A549 (cell line): ENCODE data around the gene CHCHD6. TPM values are rescaled to one million over a fixed set of nuclear protein-coding genes. Genes with fewer than 3 reads are reported as not detected.

ENCODE experiments used
- ATAC-seq, 2 experiments: fragments of 200-7000 bp in 1 of 2; fragments of >200 bp in 1 of 2; cut with Nextera tagmentation in 1 of 2; cut with Tn5 transposase in 1 of 2; 3 replicates each; pipeline versions ENCODE4 v1.8.0 to v1.9.1; 2018 to 2020; ENCODE audit warnings: mild to moderate bottlenecking in 1 of 2, moderate library complexity in 1 of 2
- CTCF ChIA-PET: fragments of 300-600 bp; sonication (Branson Sonifier 250); formaldehyde crosslinking; extraction: SDS; loops from one replicate; lab custom pipeline; 2021; ENCODE audit warnings: antibody characterized with exemption, inconsistent platforms; lab: Yijun Ruan, JAX
- POLR2A ChIA-PET: fragments of 350-600 bp; formaldehyde crosslinking; extraction: SDS; loops from one replicate; lab custom pipeline; 2021; ENCODE audit warnings: antibody characterized with exemption, inconsistent platforms; lab: Yijun Ruan, JAX
- DNase-seq, 2 experiments: peaks; one replicate each; pipeline versions ENCODE4 v3.0.0 to v3.0.0-alpha.2; 2011 to 2016; ENCODE audit warnings: low read depth in 1 of 2, low spot score in 1 of 2
- FAIRE-seq: peaks from 2 replicates; lab custom pipeline; 2011; peaks lifted over from hg19 to GRCh38; lab: Jason Lieb, UNC
- H3K27ac ChIP-seq, 2 experiments: fragments of >200 bp; sonication (Bioruptor Twin); formaldehyde crosslinking; 3 replicates each; pipeline ENCODE4 v1.5.1; 2016 to 2017
- H3K4me1 ChIP-seq: fragments of >200 bp; sonication (Bioruptor Twin); formaldehyde crosslinking; 3 replicates; pipeline ENCODE4 v1.6.1; 2016
- H3K4me2 ChIP-seq: fragments of >200 bp; sonication (Bioruptor Twin); formaldehyde crosslinking; 3 replicates; pipeline ENCODE4 v1.6.1; 2016
- H3K4me3 ChIP-seq: fragments of >200 bp; sonication (Bioruptor Twin); formaldehyde crosslinking; 3 replicates; pipeline ENCODE4 v1.5.1; 2016
- H3K9me3 ChIP-seq: fragments of >200 bp; sonication (Bioruptor Twin); formaldehyde crosslinking; 3 replicates; pipeline ENCODE4 v1.6.1; 2016
- ATOH8 ChIP-seq: fragments of 250-450 bp; sonication (Bioruptor Pico); IDR thresholded peaks from 2 replicates; pipeline ENCODE4 v1.5.0; 2020; ENCODE audit warnings: low read depth, mild to moderate bottlenecking, moderate library complexity
- BHLHE40 ChIP-seq: IDR thresholded peaks from 2 replicates; pipeline ENCODE4 v1.6.1; 2012; ENCODE audit warnings: low read depth, low read length, inconsistent platforms
- CBX2 ChIP-seq: fragments of 200-600 bp; sonication (generic); IDR thresholded peaks from 2 replicates; pipeline ENCODE4 v1.6.1; 2016; ENCODE audit warnings: low read depth, mild to moderate bottlenecking, borderline replicate concordance
- CBX8 ChIP-seq: fragments of 200-600 bp; sonication (generic); IDR thresholded peaks from 2 replicates; pipeline ENCODE4 v1.6.1; 2016
- CHD2 ChIP-seq: fragments of 150-350 bp; IDR thresholded peaks from 2 replicates; pipeline ENCODE4 v1.6.1; 2014; ENCODE audit warnings: low read length; ENCODE audit not compliant: partially characterized antibody
- CTCF ChIP-seq: fragments of >200 bp; sonication (Bioruptor Twin); formaldehyde crosslinking; IDR thresholded peaks from 3 replicates; pipeline ENCODE4 v1.5.1; 2016
- EHMT2 ChIP-seq: fragments of 200-600 bp; sonication (generic); IDR thresholded peaks from 2 replicates; pipeline ENCODE4 v1.6.1; 2016; ENCODE audit warnings: antibody characterized with exemption, low read depth, mild to moderate bottlenecking, moderate library complexity
- FOSB ChIP-seq: fragments of 250-450 bp; sonication (Bioruptor Pico); IDR thresholded peaks from 2 replicates; pipeline ENCODE4 v1.5.0; 2020; ENCODE audit warnings: mild to moderate bottlenecking, moderate library complexity
- HOXA7 ChIP-seq: fragments of 250-450 bp; sonication (Bioruptor Pico); IDR thresholded peaks from 2 replicates; pipeline ENCODE4 v1.5.0; 2020; ENCODE audit warnings: mild to moderate bottlenecking, moderate library complexity
- HOXB5 ChIP-seq: fragments of 250-450 bp; sonication (Bioruptor Pico); IDR thresholded peaks from 2 replicates; pipeline ENCODE4 v1.5.0; 2020; ENCODE audit warnings: mild to moderate bottlenecking, moderate library complexity
- JUNB ChIP-seq: fragments of >200 bp; sonication (Bioruptor Twin); formaldehyde crosslinking; IDR thresholded peaks from 2 replicates; pipeline ENCODE4 v1.6.1; 2016
- KDM1A ChIP-seq: fragments of 200-600 bp; sonication (generic); IDR thresholded peaks from 2 replicates; pipeline ENCODE4 v1.6.1; 2016; ENCODE audit warnings: low read depth, mild to moderate bottlenecking
- MAFK ChIP-seq: fragments of 450-650 bp; IDR thresholded peaks from 2 replicates; pipeline ENCODE4 v1.6.1; 2014; ENCODE audit not compliant: partially characterized antibody
- MAX ChIP-seq: IDR thresholded peaks from 2 replicates; pipeline ENCODE4 v1.6.1; 2012
- MAZ ChIP-seq: fragments of 150-350 bp; IDR thresholded peaks from 2 replicates; pipeline ENCODE4 v1.6.1; 2014; ENCODE audit warnings: antibody characterized with exemption, low read depth, low read length, borderline replicate concordance
- MYC ChIP-seq: IDR thresholded peaks from 2 replicates; pipeline ENCODE4 v1.6.1; 2012; ENCODE audit warnings: mild to moderate bottlenecking, inconsistent platforms, low read length, improper control_type of control experiment, borderline replicate concordance
- NR3C1 ChIP-seq: fragments of >200 bp; sonication (Bioruptor Twin); formaldehyde crosslinking; IDR thresholded peaks from 3 replicates; pipeline ENCODE4 v1.6.1; 2017
- POLR2A ChIP-seq: IDR thresholded peaks from 2 replicates; pipeline ENCODE4 v1.6.1; 2012; ENCODE audit warnings: mild to moderate bottlenecking, low read length
- POLR2AphosphoS2 ChIP-seq: conservative IDR thresholded peaks from 2 replicates; pipeline ENCODE4 v1.6.1; 2012; ENCODE audit warnings: low read length, improper control_type of control experiment, inconsistent platforms
- RARB ChIP-seq: fragments of 250-450 bp; sonication (Bioruptor Pico); IDR thresholded peaks from 2 replicates; pipeline ENCODE4 v1.8.0; 2021; ENCODE audit warnings: mild to moderate bottlenecking, moderate library complexity
- RFX5 ChIP-seq: fragments of 450-650 bp; IDR thresholded peaks from 2 replicates; pipeline ENCODE4 v1.7.1; 2014; ENCODE audit warnings: antibody characterized with exemption, mild to moderate bottlenecking, moderate library complexity
- TFCP2L1 ChIP-seq: fragments of 250-450 bp; sonication (Bioruptor Pico); IDR thresholded peaks from 2 replicates; pipeline ENCODE4 v1.5.0; 2021; ENCODE audit warnings: mild to moderate bottlenecking
- USF2 ChIP-seq: fragments of 450-650 bp; IDR thresholded peaks from 2 replicates; pipeline ENCODE4 v1.6.1; 2014; ENCODE audit warnings: antibody characterized with exemption
- ZC3H11A ChIP-seq: fragments of 450-650 bp; IDR thresholded peaks from 2 replicates; pipeline ENCODE4 v1.6.1; 2014; ENCODE audit warnings: antibody characterized with exemption, mild to moderate bottlenecking
- ZFP36 ChIP-seq: fragments of 450-650 bp; IDR thresholded peaks from 2 replicates; pipeline ENCODE4 v1.6.1; 2014; ENCODE audit warnings: borderline replicate concordance; ENCODE audit not compliant: partially characterized antibody
- ZNF302 ChIP-seq: fragments of 250-450 bp; sonication (Bioruptor Pico); IDR thresholded peaks from 2 replicates; pipeline ENCODE4 v1.9.0; 2021; ENCODE audit warnings: inconsistent platforms, mild to moderate bottlenecking, moderate library complexity
- ZSCAN20 ChIP-seq: fragments of 250-450 bp; sonication (Bioruptor Pico); IDR thresholded peaks from 2 replicates; pipeline ENCODE4 v1.8.0; 2022; ENCODE audit warnings: mild to moderate bottlenecking, moderate library complexity
- WGBS: methylation state at CpG from one replicate; pipeline ENCODE4 v1.1.6; 2017; ENCODE audit errors: missing lambda C conversion rate; 5-methylcytosine and 5-hydroxymethylcytosine counted together
- polyA plus RNA-seq, 4 experiments: library from polyadenylated mRNA; depleted of rRNA in 3 of 4; stranded (reverse); fragments of >200 nt; fragmentation: RNase III in 1 of 4; extraction: RNeasy Plus Mini Kit Qiagen cat#74134 plus additional on column Dnase treatment in 1 of 4; gene quantifications; 2 replicates in 3 of 4; 3 replicates in 1 of 4; pipeline ENCODE4 v1.2.3, GENCODE V29; 2011 to 2017

The CHCHD6 gene
- polyA plus RNA-seq, 2 of the 4 experiments (the other 2 are of a cell fraction) = 15.0 to 18.1 TPM

- no peak for TF ChIP-seq BHLHE40
- TF ChIP-seq EHMT2 = no peak
- no peak for TF ChIP-seq RARB (CRISPR knock-in tag)
- no peak for TF ChIP-seq CTCF
- TF ChIP-seq MYC = no peak
- ATAC-seq (peak in 1 of 2 experiments; percentile 68; a peak in 3 of 6 replicates), DNase-seq (peak in 1 of 2 experiments; percentile 10), FAIRE-seq (no peak)
- ChIA-PET CTCF (interaction anchor here (0.6 to 1.8 kb wide), 4 partner anchors 12 to 1974 kb away, joined by 3 to 6 read pairs (median 4); no protein-coding TSS in a partner anchor), POLR2A (no interaction called here)
- H3K4me3 ChIP-seq = no peak overlapping the region
- H3K4me2 ChIP-seq = no peak overlapping the region
- WGBS = 17% methylated on average over 2 of the region's 5 CpGs
- no peaks in the 10 kb centered on the region for H3K4me1 ChIP-seq
- no peak overlapping the region for H3K27ac ChIP-seq
- peaks cover 10% of the 10 kb centered on the region; the same call in 2 of the 3 replicates for H3K9me3 ChIP-seq
Measured at GRCh38 chr3:126664591-126665214, 39.3 kb upstream of the CHCHD6 start.

- Histone ChIP-seq H3K4me3 (no peak overlapping the region), H3K4me1 (no peaks in the 10 kb centered on the region), H3K27ac (no peak overlapping the region), H3K4me2 (no peak overlapping the region), H3K9me3 (peaks cover 10% of the 10 kb centered on the region; the same call in 1 of the 3 replicates)
- ChIA-PET CTCF (interaction anchor here (1.2 to 2.0 kb wide), 2 partner anchors 12 to 14 kb away, joined by 4 read pairs; no protein-coding TSS in a partner anchor), POLR2A (no interaction called here)
- no peak for DNase-seq
- WGBS = 79% methylated on average over 3 of the region's 6 CpGs
- ATAC-seq = no peak
- no peak for FAIRE-seq
- TF ChIP-seq ZNF302 (CRISPR knock-in tag) (no peak), ZC3H11A (no peak), TFCP2L1 (CRISPR knock-in tag) (no peak), FOSB (CRISPR knock-in tag) (no peak), ATOH8 (CRISPR knock-in tag) (no peak), POLR2A (no peak), MAFK (no peak), ZSCAN20 (CRISPR knock-in tag) (no peak)
- TF ChIP-seq, all 56 proteins: peak for 0
Measured at GRCh38 chr3:126665221-126665936, 38.7 kb upstream of the CHCHD6 start.

GRCh38 chr3:126665959-126666657, 37.9 kb upstream of the CHCHD6 start:
- no peak overlapping the region for H3K4me3 ChIP-seq
- H3K27ac ChIP-seq = no peak overlapping the region
- POLR2A ChIA-PET = no interaction called here
- no peak for ATAC-seq
- no peak for TF ChIP-seq EHMT2
- no peak for TF ChIP-seq KDM1A
- no peak for TF ChIP-seq POLR2AphosphoS2
- TF ChIP-seq MAZ = no peak
- no peak for TF ChIP-seq JUNB
- TF ChIP-seq CBX2 = no peak
- no peak for TF ChIP-seq MAX
- no peak for TF ChIP-seq ZNF302 (CRISPR knock-in tag)
- no peak for TF ChIP-seq RARB (CRISPR knock-in tag)
- no peak for TF ChIP-seq ZFP36
- TF ChIP-seq HOXB5 (CRISPR knock-in tag) = no peak
- TF ChIP-seq HOXA7 (CRISPR knock-in tag) = no peak
- no peak for TF ChIP-seq CHD2
- TF ChIP-seq TFCP2L1 (CRISPR knock-in tag) = no peak
- TF ChIP-seq NR3C1 = no peak
- no peak for TF ChIP-seq USF2
- TF ChIP-seq RFX5 = no peak
- no peak for TF ChIP-seq CBX8
- no peak for TF ChIP-seq ZSCAN20 (CRISPR knock-in tag)
- TF ChIP-seq, all 56 proteins: peak for 0
- H3K4me2 ChIP-seq = no peak overlapping the region
- CTCF ChIA-PET = interaction anchor here (2.0 kb wide), 1 partner anchor 13 kb away, joined by 4 read pairs; no protein-coding TSS in a partner anchor
- DNase-seq (no peak), FAIRE-seq (no peak)
- WGBS = 81% methylated on average over 7 of the region's 15 CpGs
- H3K9me3 ChIP-seq = peaks cover 6% of the 10 kb centered on the region; the same call in 1 of the 3 replicates
- H3K4me1 ChIP-seq = no peaks in the 10 kb centered on the region
